GM12891 (cell line): ENCODE results near the gene TMEM263.

Experiments
- PAX5 ChIP-seq: IDR thresholded peaks from 2 replicates; pipeline ENCODE4 v1.6.1; 2011; ENCODE audit warnings: low read length, moderate library complexity, mild to moderate bottlenecking; ENCODE audit not compliant: insufficient read depth, severe bottlenecking
- POLR2A ChIP-seq: IDR thresholded peaks from 2 replicates; pipeline ENCODE4 v1.6.1; 2011; ENCODE audit warnings: low read depth, low read length, control low read depth
- POLR2AphosphoS5 ChIP-seq: IDR thresholded peaks from 2 replicates; pipeline ENCODE4 v1.6.1; 2011; ENCODE audit warnings: low read depth, low read length, control low read depth
- POU2F2 ChIP-seq: IDR thresholded peaks from 2 replicates; pipeline ENCODE4 v1.6.1; 2011; ENCODE audit warnings: low read depth, mild to moderate bottlenecking, control low read depth, low read length, moderate library complexity
- TAF1 ChIP-seq: IDR thresholded peaks from 2 replicates; pipeline ENCODE4 v1.6.1; 2011; ENCODE audit warnings: low read depth, low read length, control low read depth

- TF ChIP-seq POLR2A (no peak), POU2F2 (no peak), POLR2AphosphoS5 (no peak), TAF1 (no peak), PAX5 (no peak)
These were observed 44.1 kb upstream of the TMEM263 start for GRCh38 chr12:106911581-106911980.
